CD4-positive, CD25-positive, alpha-beta regulatory T cell (primary cell): ENCODE results near the gene KAT2B. TPM values are rescaled to one million over a fixed set of nuclear protein-coding genes. Genes with fewer than 3 reads are reported as not detected.

Source experiments
- ATAC-seq, 2 donors: fragments of 150-1000 bp; cut with Tn5 transposase; one replicate each; pipeline ENCODE4 v1.10.0; 2021; ENCODE audit warnings: low read depth in 2 of 2, moderate number of reproducible peaks in 2 of 2, moderate library complexity in 1 of 2
- DNase-seq, 3 donors: peaks; one replicate each; pipeline versions ENCODE4 v3.0.0 to v3.0.0-alpha.2; 2012 to 2022; ENCODE audit warnings: mixed read lengths in 1 of 3
- H3K27ac ChIP-seq: one replicate; pipeline ENCODE4 v1.7.0; 2013; ENCODE audit warnings: mild to moderate bottlenecking, low read length; ENCODE audit not compliant: insufficient read depth, poor library complexity, severe bottlenecking
- H3K27me3 ChIP-seq: one replicate; pipeline ENCODE4 v1.7.0; 2013; ENCODE audit warnings: low read length; ENCODE audit not compliant: control insufficient read depth, insufficient read depth
- H3K36me3 ChIP-seq: one replicate; pipeline ENCODE4 v1.7.0; 2013; ENCODE audit warnings: mild to moderate bottlenecking, low read length, moderate library complexity; ENCODE audit not compliant: control insufficient read depth, insufficient read depth
- H3K4me1 ChIP-seq: 2 replicates; pipeline ENCODE4 v1.7.0; 2013; ENCODE audit warnings: mild to moderate bottlenecking, low read length; ENCODE audit not compliant: insufficient read depth, control insufficient read depth, poor library complexity, severe bottlenecking
- H3K4me3 ChIP-seq: one replicate; pipeline ENCODE4 v1.7.0; 2013; ENCODE audit warnings: low read depth, mild to moderate bottlenecking, low read length, moderate library complexity
- H3K9me3 ChIP-seq, 2 experiments: 1 replicate in 1 of 2; 2 replicates in 1 of 2; pipeline ENCODE4 v1.7.0; 2013; ENCODE audit warnings: low read length in 2 of 2, mild to moderate bottlenecking in 1 of 2, moderate library complexity in 1 of 2; ENCODE audit not compliant: control insufficient read depth in 2 of 2
- H3K27ac Mint-ChIP-seq, 3 donors: one replicate each; pipeline ENCODE4 v1.8.0; 2020 to 2022; ENCODE audit warnings: mild to moderate bottlenecking in 3 of 3, mixed read lengths in 3 of 3, moderate library complexity in 2 of 3
- H3K27me3 Mint-ChIP-seq: one replicate; pipeline ENCODE4 v1.8.0; 2022; ENCODE audit warnings: mild to moderate bottlenecking, mixed read lengths
- H3K36me3 Mint-ChIP-seq: one replicate; pipeline ENCODE4 v1.8.0; 2020; ENCODE audit warnings: mixed read lengths
- H3K4me1 Mint-ChIP-seq, 4 donors: one replicate each; pipeline ENCODE4 v1.8.0; 2020 to 2022; ENCODE audit warnings: mixed read lengths in 4 of 4, mild to moderate bottlenecking in 1 of 4
- H3K4me3 Mint-ChIP-seq, 4 donors: one replicate each; pipeline ENCODE4 v1.8.0; 2020 to 2022; ENCODE audit warnings: mild to moderate bottlenecking in 4 of 4, mixed read lengths in 4 of 4, moderate library complexity in 3 of 4
- H3K9me3 Mint-ChIP-seq, 7 donors: one replicate each; pipeline ENCODE4 v1.8.0; 2020 to 2022; ENCODE audit warnings: mixed read lengths in 7 of 7, mild to moderate bottlenecking in 3 of 7, moderate library complexity in 2 of 7
- polyA plus RNA-seq, 4 donors: library from polyadenylated mRNA; unstranded; fragments of 300-500 nt; fragmentation: Illumina TruSeq; gene quantifications; one replicate each; pipeline ENCODE4 v1.2.3, GENCODE V29; 2021
- total RNA-seq: library from RNA; stranded (reverse); gene quantifications from one replicate; pipeline ENCODE4 v1.2.3, GENCODE V29; 2022

The KAT2B gene
- total and polyA plus RNA-seq, 5 donors from 2014 or later: 5.7 to 185 (median 8.7) TPM

- H3K9me3 Mint-ChIP-seq: peaks cover 0 to 3% (median 0%) of the 10 kb centered on the region in 7 donors
- no peaks in the 10 kb centered on the region for H3K27me3 Mint-ChIP-seq
- H3K9me3 ChIP-seq: no peaks in the 10 kb centered on the region
- ATAC-seq: no peak
- H3K27me3 ChIP-seq: no peaks in the 10 kb centered on the region
- DNase-seq: no peak
- no peak overlapping the region for H3K4me3 Mint-ChIP-seq
- peaks cover 34 to 68% (median 60%) of the 10 kb centered on the region in 4 donors for H3K4me1 Mint-ChIP-seq
- no peak overlapping the region for H3K27ac Mint-ChIP-seq
- peaks cover 16% of the 10 kb centered on the region for H3K4me1 ChIP-seq
- H3K4me3 ChIP-seq: no peak overlapping the region
- H3K36me3 ChIP-seq: peaks cover 1% of the 10 kb centered on the region
- H3K27ac ChIP-seq: no peak overlapping the region
- peaks cover 9% of the 10 kb centered on the region for H3K36me3 Mint-ChIP-seq
Measured at GRCh38 chr3:20062996-20063395, 22.8 kb downstream of the KAT2B start.

GRCh38 chr3:20064387-20064786 is 24.1 kb downstream of the KAT2B start:
- no peak for DNase-seq
- Histone ChIP-seq H3K9me3 (no peaks in the 10 kb centered on the region), H3K4me1 (peaks cover 29% of the 10 kb centered on the region), H3K27ac (no peak overlapping the region), H3K4me3 (no peak overlapping the region), H3K36me3 (peaks cover 1% of the 10 kb centered on the region), H3K27me3 (no peaks in the 10 kb centered on the region)
- peaks cover 45 to 78% (median 70%) of the 10 kb centered on the region in 4 donors for H3K4me1 Mint-ChIP-seq
- peak overlapping the region in 1 of 4 donors; percentile 39 for H3K4me3 Mint-ChIP-seq
- H3K36me3 Mint-ChIP-seq: peaks cover 13% of the 10 kb centered on the region
- peaks cover 0 to 3% (median 0%) of the 10 kb centered on the region in 7 donors for H3K9me3 Mint-ChIP-seq
- no peaks in the 10 kb centered on the region for H3K27me3 Mint-ChIP-seq
- no peak for ATAC-seq
- peak overlapping the region; percentile 15 to 82 (median 64) for H3K27ac Mint-ChIP-seq

- Histone ChIP-seq H3K4me3 (no peak overlapping the region), H3K27ac (no peak overlapping the region)
- peak overlapping the region; percentile 67 to 90 (median 82) for H3K27ac Mint-ChIP-seq
Measured at GRCh38 chr3:20064796-20065564, 24.7 kb downstream of the KAT2B start.

DNA sequence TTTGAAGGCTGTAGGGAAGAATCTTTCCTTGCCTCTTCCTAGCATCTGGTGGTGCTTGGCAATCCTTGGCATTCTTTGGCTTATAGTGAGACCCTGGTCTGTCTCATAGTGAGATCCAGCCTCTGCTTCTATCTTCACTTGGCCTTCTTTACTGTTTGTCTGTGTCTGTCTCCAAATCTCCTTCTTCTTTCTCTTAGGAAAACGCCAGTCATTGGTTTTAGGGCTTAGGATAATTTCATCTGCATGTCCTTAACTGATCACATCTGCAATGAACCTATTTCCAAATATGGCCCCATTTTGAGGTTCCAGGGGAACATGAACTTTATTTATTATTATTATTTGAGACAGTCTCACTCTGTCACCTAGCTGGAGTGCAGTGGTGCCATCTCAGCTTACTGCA is 25.8 kb downstream of the KAT2B start:
- Histone ChIP-seq H3K27ac (no peak overlapping the region), H3K4me3 (no peak overlapping the region), H3K9me3 (no peaks in the 10 kb centered on the region), H3K27me3 (no peaks in the 10 kb centered on the region), H3K36me3 (peaks cover 2% of the 10 kb centered on the region), H3K4me1 (peaks cover 28% of the 10 kb centered on the region)
- Mint-ChIP-seq H3K9me3 (no peaks in the 10 kb centered on the region), H3K4me1 (peaks cover 43 to 73% (median 62%) of the 10 kb centered on the region in 4 donors), H3K36me3 (peaks cover 12% of the 10 kb centered on the region), H3K4me3 (peak overlapping the region in 2 of 4 donors; percentile 16 to 37), H3K27me3 (no peaks in the 10 kb centered on the region), H3K27ac (peak overlapping the region in 2 of 3 donors; percentile 33 to 60)
- DNase-seq (no peak), ATAC-seq (no peak)

More at GRCh38 chr3:20064796-20065564, 24.7 kb downstream of the KAT2B start:
- H3K36me3 Mint-ChIP-seq: peaks cover 12% of the 10 kb centered on the region
- H3K4me1 Mint-ChIP-seq: peaks cover 46 to 79% (median 69%) of the 10 kb centered on the region in 4 donors
- no peak for DNase-seq
- H3K9me3 Mint-ChIP-seq: peaks cover 0 to under 1% (median 0%) of the 10 kb centered on the region in 7 donors
- H3K4me3 Mint-ChIP-seq: peak overlapping the region in 2 of 4 donors; percentile 29 to 39
- H3K27me3 ChIP-seq: no peaks in the 10 kb centered on the region
- peaks cover 1% of the 10 kb centered on the region for H3K36me3 ChIP-seq
- ATAC-seq: no peak
- H3K27me3 Mint-ChIP-seq: no peaks in the 10 kb centered on the region
- H3K9me3 ChIP-seq: no peaks in the 10 kb centered on the region
- H3K4me1 ChIP-seq: peaks cover 29% of the 10 kb centered on the region

- ATAC-seq: no peak
- no peaks in the 10 kb centered on the region for H3K27me3 ChIP-seq
- no peak overlapping the region for H3K27ac Mint-ChIP-seq
- H3K27ac ChIP-seq: peak overlapping the region; percentile 37
- H3K4me1 Mint-ChIP-seq: peaks cover 43 to 72% (median 65%) of the 10 kb centered on the region in 4 donors
- H3K9me3 Mint-ChIP-seq: no peaks in the 10 kb centered on the region
- H3K27me3 Mint-ChIP-seq: no peaks in the 10 kb centered on the region
- no peaks in the 10 kb centered on the region for H3K9me3 ChIP-seq
- no peak overlapping the region for H3K4me3 ChIP-seq
- H3K36me3 Mint-ChIP-seq: peaks cover 16% of the 10 kb centered on the region
- H3K36me3 ChIP-seq: peaks cover 11% of the 10 kb centered on the region
- H3K4me3 Mint-ChIP-seq: no peak overlapping the region
- no peak for DNase-seq
- peaks cover 26% of the 10 kb centered on the region for H3K4me1 ChIP-seq
Measured at GRCh38 chr3:20066850-20067617, 26.8 kb downstream of the KAT2B start.

DNA sequence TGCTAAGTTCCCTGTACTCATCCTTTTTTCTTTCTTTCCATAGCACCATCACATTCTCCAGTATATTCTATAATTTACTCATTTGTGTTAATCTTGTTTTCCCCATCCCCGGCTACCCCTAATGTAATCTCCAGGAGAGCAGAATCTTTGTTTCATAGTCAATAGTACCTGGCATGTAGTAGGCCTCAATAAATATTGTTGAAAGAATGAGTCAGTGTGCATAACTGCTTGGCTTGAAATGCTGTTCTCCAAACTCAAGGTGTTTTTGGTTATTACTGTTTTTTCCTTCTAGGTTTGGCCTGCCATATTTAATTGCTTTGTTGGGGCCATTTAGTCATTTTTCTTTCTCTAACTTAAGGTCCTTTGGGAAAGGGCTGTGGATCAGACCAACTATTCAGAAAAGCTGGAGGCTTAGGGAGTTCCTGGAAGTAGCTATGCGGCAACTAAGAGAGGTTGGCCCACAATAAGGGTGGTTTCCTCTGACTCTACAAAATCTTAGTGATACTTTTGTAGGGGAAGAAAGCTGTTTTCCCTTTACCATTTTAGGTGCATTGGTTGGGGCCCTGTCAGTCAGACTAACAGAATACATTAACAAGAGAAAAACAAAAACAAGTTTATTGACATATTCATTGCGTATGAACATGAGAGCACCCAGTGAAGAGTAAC is 28.4 kb downstream of the KAT2B start:
- Mint-ChIP-seq H3K36me3 (peaks cover 29% of the 10 kb centered on the region), H3K4me3 (peak overlapping the region; percentile 1 to 44 (median 19)), H3K4me1 (peaks cover 48 to 65% (median 60%) of the 10 kb centered on the region in 4 donors), H3K27ac (peak overlapping the region; percentile 34 to 96 (median 84)), H3K9me3 (no peaks in the 10 kb centered on the region), H3K27me3 (no peaks in the 10 kb centered on the region)
- Histone ChIP-seq H3K4me3 (peak overlapping the region; percentile 9), H3K27me3 (no peaks in the 10 kb centered on the region), H3K27ac (peak overlapping the region; percentile 44), H3K9me3 (no peaks in the 10 kb centered on the region), H3K36me3 (peaks cover 27% of the 10 kb centered on the region), H3K4me1 (peaks cover 17% of the 10 kb centered on the region)
- ATAC-seq (peak in 1 of 2 donors; percentile 69), DNase-seq (peak in 1 of 3 donors; percentile 37)

DNA sequence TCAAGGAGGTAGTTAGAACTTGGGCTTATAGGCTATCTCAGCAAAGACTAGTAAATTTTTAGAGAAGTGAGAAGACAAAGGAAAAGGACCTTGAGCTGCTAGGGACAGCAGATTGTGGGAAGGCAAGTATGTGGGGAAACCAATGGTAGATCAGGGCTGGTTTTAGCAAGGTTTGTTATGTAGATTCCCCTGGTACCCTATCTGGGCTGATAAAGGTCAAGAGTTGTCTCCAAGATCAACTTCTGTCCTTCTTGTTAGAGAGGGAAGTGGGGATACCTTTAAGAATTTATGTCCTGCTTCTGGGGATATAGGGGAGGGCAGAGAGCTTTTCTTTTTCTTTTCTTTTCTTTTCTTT is 28.9 kb downstream of the KAT2B start:
- Histone ChIP-seq H3K36me3 (peaks cover 32% of the 10 kb centered on the region), H3K4me3 (peak overlapping the region; percentile 9), H3K9me3 (no peaks in the 10 kb centered on the region), H3K4me1 (peaks cover 17% of the 10 kb centered on the region), H3K27me3 (no peaks in the 10 kb centered on the region), H3K27ac (peak overlapping the region; percentile 44)
- H3K27me3 Mint-ChIP-seq: no peaks in the 10 kb centered on the region
- DNase-seq (no peak), ATAC-seq (no peak)
- H3K4me1 Mint-ChIP-seq: peaks cover 50 to 63% (median 56%) of the 10 kb centered on the region in 4 donors
- H3K36me3 Mint-ChIP-seq: peaks cover 34% of the 10 kb centered on the region
- H3K27ac Mint-ChIP-seq: peak overlapping the region; percentile 32 to 96 (median 34)
- peak overlapping the region; percentile 1 to 34 (median 4) for H3K4me3 Mint-ChIP-seq
- no peaks in the 10 kb centered on the region for H3K9me3 Mint-ChIP-seq
